Epithelial cell of esophagus (primary cell): ENCODE measurements around the gene IVD.

Experiments
- DNase-seq: peaks from one replicate; pipeline ENCODE4 v3.0.0; 2010; ENCODE audit warnings: low read depth
- H3K4me3 ChIP-seq: 2 replicates; pipeline ENCODE4 v1.5.1; 2011; ENCODE audit warnings: mild to moderate bottlenecking, low read length, control low read depth
- CTCF ChIP-seq: IDR thresholded peaks from 2 replicates; pipeline ENCODE4 v1.5.1; 2011; ENCODE audit warnings: low read depth, mild to moderate bottlenecking, low read length, control low read depth, inconsistent platforms; ENCODE audit not compliant: insufficient read depth; ENCODE audit errors: missing control alignments

Gene IVD

GRCh38 chr15:40367371-40367685, 38.3 kb upstream of the IVD start:
- no peak for DNase-seq
- no peak overlapping the region for H3K4me3 ChIP-seq
- TF ChIP-seq CTCF, result no peak

GRCh38 chr15:40367686-40368611, 37.6 kb upstream of the IVD start:
- TF ChIP-seq CTCF, result peak; percentile 39
- no peak overlapping the region for H3K4me3 ChIP-seq
- peak; percentile 92 for DNase-seq

- no peak for DNase-seq
Observed at GRCh38 chr15:40368719-40369473, 36.7 kb upstream of the IVD start.

GRCh38 chr15:40369474-40369869, 36.1 kb upstream of the IVD start:
- DNase-seq, result no peak

More at GRCh38 chr15:40368719-40369473, 36.7 kb upstream of the IVD start:
- no peak for TF ChIP-seq CTCF
- no peak overlapping the region for H3K4me3 ChIP-seq

GRCh38 chr15:40369971-40370370, 35.6 kb upstream of the IVD start:
- no peak for TF ChIP-seq CTCF
- no peak for DNase-seq
- no peak overlapping the region for H3K4me3 ChIP-seq

More at GRCh38 chr15:40369474-40369869, 36.1 kb upstream of the IVD start:
- H3K4me3 ChIP-seq, result no peak overlapping the region
- TF ChIP-seq CTCF, result no peak

GRCh38 chr15:40372981-40373380, 32.6 kb upstream of the IVD start:
- no peak overlapping the region for H3K4me3 ChIP-seq

More at GRCh38 chr15:40372981-40373380, 32.6 kb upstream of the IVD start:
- TF ChIP-seq CTCF, result no peak
- DNase-seq, result no peak
